Measurements from ENCODE around the gene PRR14L. TPM values are rescaled to one million over a fixed set of nuclear protein-coding genes. Genes with fewer than 3 reads are reported as not detected.

PRR14L gene
- total and polyA plus RNA-seq, 2 of the 13 experiments (the other 11 are each of a cell fraction or from before 2014, with no cell fraction given): 6.6 to 16.5 TPM

GRCh38 chr22:31647523-31648320 is 102.2 kb downstream of the PRR14L start:
- H3K9ac ChIP-seq (ENCODE audit: insufficient read depth, low read depth, low read length): no peak overlapping the region
- H3K27me3 ChIP-seq (ENCODE audit: control insufficient read depth in 1 of 2, insufficient read depth in 2 of 2, low read length in 2 of 2): no peaks in the 10 kb centered on the region
- intact Hi-C loops (cut with micrococcal nuclease; ENCODE audit: unreplicated experiment) (no loop called here), in situ Hi-C loops (cut with HindIII; ENCODE audit: extremely low pct_ligation_motif_present, low pct_unique_long_range_greater_than_20kb) (no loop called here)
- peaks cover 16 to 51% of the 10 kb centered on the region in 2 experiments for H3K36me3 ChIP-seq (replicated peaks in 1 of 2; ENCODE audit: control insufficient read depth in 1 of 2, insufficient read depth in 2 of 2, low read length in 2 of 2)
- peaks cover 29% of the 10 kb centered on the region for H3K79me2 ChIP-seq (ENCODE audit: insufficient read depth, low read length)
- no peak overlapping the region for H3K27ac ChIP-seq (ENCODE audit: extremely low read length, insufficient read depth, low read length)
- ChIA-PET CTCF (ENCODE audit: low intra/inter-chr PET ratio, low total read pairs) (no interaction called here), POLR2A (interaction anchor here (0.6 to 3.6 kb wide), 2 partner anchors 9 to 14 kb away, joined by 3 to 33 read pairs; partner anchors contain the start of gene PISD)
- TSS peak; percentile 44 for BruUV-seq (replicated peaks)
- H3K4me2 ChIP-seq (ENCODE audit: low read depth, low read length): no peak overlapping the region
- no peak overlapping the region for H3K4me3 ChIP-seq (replicated peaks in 1 of 3; ENCODE audit: insufficient read depth in 1 of 3, low read depth in 2 of 3, low read length in 3 of 3)
- DNase-seq (ENCODE audit: low spot score) (no peak), ATAC-seq (no peak), FAIRE-seq (no peak)
- 86% methylated on average over 11 of the region's 11 CpGs for WGBS (ENCODE audit: low lambda C conversion rate)
- no peak overlapping the region for H2AFZ ChIP-seq (ENCODE audit: low read length)
- H3K4me1 ChIP-seq (ENCODE audit: insufficient read depth, low read length): peaks cover 31% of the 10 kb centered on the region
- H4K20me1 ChIP-seq (ENCODE audit: insufficient read depth, low read length): peaks cover 10% of the 10 kb centered on the region
- no peaks in the 10 kb centered on the region for H3K9me3 ChIP-seq (ENCODE audit: low read length)
- TF ChIP-seq ZNF292 (CRISPR knock-in tag; IDR thresholded peaks at IDR 0.05; ENCODE audit: borderline replicate concordance, low read depth) (no peak), XBP1 (CRISPR knock-in tag; IDR thresholded peaks at IDR 0.05) (no peak), ZSCAN30 (CRISPR knock-in tag; IDR thresholded peaks at IDR 0.05) (no peak), TP53 (CRISPR knock-in tag; conservative IDR thresholded peaks at IDR 0.05) (no peak), ZFP1 (CRISPR knock-in tag; IDR thresholded peaks at IDR 0.05) (no peak), ZNF891 (CRISPR knock-in tag; IDR thresholded peaks at IDR 0.05) (no peak), PRDM4 (CRISPR knock-in tag; IDR thresholded peaks at IDR 0.05; ENCODE audit: borderline replicate concordance) (no peak), HOXD1 (CRISPR knock-in tag; IDR thresholded peaks at IDR 0.05) (no peak), IRX3 (CRISPR knock-in tag; IDR thresholded peaks at IDR 0.05; ENCODE audit: borderline replicate concordance, low read depth) (no peak), GATAD2A (CRISPR knock-in tag; IDR thresholded peaks at IDR 0.05) (no peak), ZSCAN25 (CRISPR knock-in tag; IDR thresholded peaks at IDR 0.05) (no peak)
- TF ChIP-seq, protein P1, sequence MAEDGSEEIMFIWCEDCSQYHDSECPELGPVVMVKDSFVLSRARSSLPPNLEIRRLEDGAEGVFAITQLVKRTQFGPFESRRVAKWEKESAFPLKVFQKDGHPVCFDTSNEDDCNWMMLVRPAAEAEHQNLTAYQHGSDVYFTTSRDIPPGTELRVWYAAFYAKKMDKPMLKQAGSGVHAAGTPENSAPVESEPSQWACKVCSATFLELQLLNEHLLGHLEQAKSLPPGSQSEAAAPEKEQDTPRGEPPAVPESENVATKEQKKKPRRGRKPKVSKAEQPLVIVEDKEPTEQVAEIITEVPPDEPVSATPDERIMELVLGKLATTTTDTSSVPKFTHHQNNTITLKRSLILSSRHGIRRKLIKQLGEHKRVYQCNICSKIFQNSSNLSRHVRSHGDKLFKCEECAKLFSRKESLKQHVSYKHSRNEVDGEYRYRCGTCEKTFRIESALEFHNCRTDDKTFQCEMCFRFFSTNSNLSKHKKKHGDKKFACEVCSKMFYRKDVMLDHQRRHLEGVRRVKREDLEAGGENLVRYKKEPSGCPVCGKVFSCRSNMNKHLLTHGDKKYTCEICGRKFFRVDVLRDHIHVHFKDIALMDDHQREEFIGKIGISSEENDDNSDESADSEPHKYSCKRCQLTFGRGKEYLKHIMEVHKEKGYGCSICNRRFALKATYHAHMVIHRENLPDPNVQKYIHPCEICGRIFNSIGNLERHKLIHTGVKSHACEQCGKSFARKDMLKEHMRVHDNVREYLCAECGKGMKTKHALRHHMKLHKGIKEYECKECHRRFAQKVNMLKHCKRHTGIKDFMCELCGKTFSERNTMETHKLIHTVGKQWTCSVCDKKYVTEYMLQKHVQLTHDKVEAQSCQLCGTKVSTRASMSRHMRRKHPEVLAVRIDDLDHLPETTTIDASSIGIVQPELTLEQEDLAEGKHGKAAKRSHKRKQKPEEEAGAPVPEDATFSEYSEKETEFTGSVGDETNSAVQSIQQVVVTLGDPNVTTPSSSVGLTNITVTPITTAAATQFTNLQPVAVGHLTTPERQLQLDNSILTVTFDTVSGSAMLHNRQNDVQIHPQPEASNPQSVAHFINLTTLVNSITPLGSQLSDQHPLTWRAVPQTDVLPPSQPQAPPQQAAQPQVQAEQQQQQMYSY (CRISPR knock-in tag; IDR thresholded peaks at IDR 0.05): no peak
- TF ChIP-seq, protein P2, sequence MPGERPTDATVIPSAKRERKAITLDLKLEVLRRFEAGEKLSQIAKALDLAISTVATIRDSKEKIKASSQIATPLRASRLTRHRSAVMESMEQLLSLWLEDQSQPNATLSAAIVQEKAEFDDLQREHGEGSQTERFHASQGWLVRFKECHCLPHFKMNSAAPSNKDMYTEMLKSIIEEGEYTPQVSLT (CRISPR knock-in tag; IDR thresholded peaks at IDR 0.05; ENCODE audit: borderline replicate concordance, low read depth): no peak
- TF ChIP-seq, protein P3, sequence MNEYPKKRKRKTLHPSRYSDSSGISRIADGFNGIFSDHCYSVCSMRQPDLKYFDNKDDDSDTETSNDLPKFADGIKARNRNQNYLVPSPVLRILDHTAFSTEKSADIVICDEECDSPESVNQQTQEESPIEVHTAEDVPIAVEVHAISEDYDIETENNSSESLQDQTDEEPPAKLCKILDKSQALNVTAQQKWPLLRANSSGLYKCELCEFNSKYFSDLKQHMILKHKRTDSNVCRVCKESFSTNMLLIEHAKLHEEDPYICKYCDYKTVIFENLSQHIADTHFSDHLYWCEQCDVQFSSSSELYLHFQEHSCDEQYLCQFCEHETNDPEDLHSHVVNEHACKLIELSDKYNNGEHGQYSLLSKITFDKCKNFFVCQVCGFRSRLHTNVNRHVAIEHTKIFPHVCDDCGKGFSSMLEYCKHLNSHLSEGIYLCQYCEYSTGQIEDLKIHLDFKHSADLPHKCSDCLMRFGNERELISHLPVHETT (CRISPR knock-in tag; conservative IDR thresholded peaks at IDR 0.05): no peak
- TF ChIP-seq, protein P4, sequence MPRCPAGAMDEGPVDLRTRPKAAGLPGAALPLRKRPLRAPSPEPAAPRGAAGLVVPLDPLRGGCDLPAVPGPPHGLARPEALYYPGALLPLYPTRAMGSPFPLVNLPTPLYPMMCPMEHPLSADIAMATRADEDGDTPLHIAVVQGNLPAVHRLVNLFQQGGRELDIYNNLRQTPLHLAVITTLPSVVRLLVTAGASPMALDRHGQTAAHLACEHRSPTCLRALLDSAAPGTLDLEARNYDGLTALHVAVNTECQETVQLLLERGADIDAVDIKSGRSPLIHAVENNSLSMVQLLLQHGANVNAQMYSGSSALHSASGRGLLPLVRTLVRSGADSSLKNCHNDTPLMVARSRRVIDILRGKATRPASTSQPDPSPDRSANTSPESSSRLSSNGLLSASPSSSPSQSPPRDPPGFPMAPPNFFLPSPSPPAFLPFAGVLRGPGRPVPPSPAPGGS (CRISPR knock-in tag; IDR thresholded peaks at IDR 0.05): no peak

Data from HepG2 (cell line).